Measurements from ENCODE around the gene CSPG4.
A peak's percentile ranks its signal among the peaks of the same experiment; 100 is the strongest.
"Not testable (repeated sequence)": the region's sequence is repeated elsewhere in the genome, so short reads cannot be mapped to it uniquely, and the experiment has no call there.

Gene CSPG4

DNA sequence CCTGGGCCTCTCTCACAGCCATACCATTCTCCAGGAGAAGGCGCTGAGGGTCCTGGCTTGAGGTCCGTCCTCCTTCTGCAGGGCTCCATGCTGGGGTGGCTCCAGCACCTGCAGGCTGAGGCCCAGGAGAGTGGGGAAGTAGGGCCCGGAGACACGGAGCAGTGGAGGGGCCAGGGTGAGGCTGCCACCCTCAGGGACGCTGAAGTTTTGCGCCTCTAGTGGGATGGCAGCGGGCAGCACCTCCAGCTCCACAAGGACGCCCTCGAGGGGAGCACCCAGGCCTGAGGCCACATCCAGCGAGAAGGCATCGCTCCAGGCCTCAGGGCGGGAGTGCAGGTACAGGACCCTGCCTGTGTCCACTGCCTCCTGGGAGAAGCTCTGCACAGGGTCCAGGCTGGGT lies 27.5 kb downstream of the CSPG4 start:
- Histone ChIP-seq H3K27me3 (ENCODE audit: insufficient read depth, insufficient read length) (no peaks in the 10 kb centered on the region), H3K4me3 (ENCODE audit: insufficient read length, low read depth) (no peak overlapping the region), H3K36me3 (ENCODE audit: insufficient read depth, insufficient read length, low read length) (peaks cover 56% of the 10 kb centered on the region), H3K9me3 (ENCODE audit: insufficient read depth, low read length) (no peaks in the 10 kb centered on the region), H3K4me1 (ENCODE audit: insufficient read depth, insufficient read length) (peaks cover 5% of the 10 kb centered on the region), H3K9ac (ENCODE audit: insufficient read length, low read depth) (no peak overlapping the region)
- no peak for DNase-seq (ENCODE audit: low read depth, low spot score)
- TF ChIP-seq ZNF274 (IDR thresholded peaks at IDR 0.05; ENCODE audit: low read depth, low read length) (no peak), YY1 (IDR thresholded peaks at IDR 0.05; ENCODE audit: insufficient read depth, insufficient read length) (no peak), SUZ12 (IDR thresholded peaks at IDR 0.05; ENCODE audit: extremely low read depth, insufficient read depth, insufficient read length) (no peak)

DNA sequence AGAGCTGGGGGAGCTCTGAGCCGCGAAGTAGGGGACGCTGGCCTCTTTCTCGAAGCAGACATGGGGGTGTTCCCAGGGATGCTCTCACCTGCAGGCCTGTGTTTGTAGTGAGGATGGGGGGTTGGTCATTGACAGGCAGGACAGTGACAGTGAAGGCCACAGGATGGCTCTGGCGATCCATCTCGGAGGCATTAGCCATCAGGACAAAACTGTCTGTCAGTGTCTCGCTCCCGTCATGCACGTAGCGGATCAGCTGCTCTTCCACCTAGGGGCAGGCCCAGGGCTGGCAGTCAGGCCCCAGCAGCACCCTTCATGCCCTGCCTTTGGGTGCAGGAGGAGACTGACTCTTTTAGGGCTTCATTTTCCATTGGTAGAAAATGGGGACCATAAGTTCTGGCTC lies 28.0 kb downstream of the CSPG4 start:
- no peak overlapping the region for H3K4me3 ChIP-seq (ENCODE audit: insufficient read length, low read depth)
- peaks cover 5% of the 10 kb centered on the region for H3K4me1 ChIP-seq (ENCODE audit: insufficient read depth, insufficient read length)
- H3K36me3 ChIP-seq (ENCODE audit: insufficient read depth, insufficient read length, low read length), result peaks cover 52% of the 10 kb centered on the region
- no peak overlapping the region for H3K9ac ChIP-seq (ENCODE audit: insufficient read length, low read depth)
- DNase-seq (ENCODE audit: low read depth, low spot score), result no peak
- no peaks in the 10 kb centered on the region for H3K9me3 ChIP-seq (ENCODE audit: insufficient read depth, low read length)
- TF ChIP-seq SUZ12 (IDR thresholded peaks at IDR 0.05; ENCODE audit: extremely low read depth, insufficient read depth, insufficient read length) (no peak), ZNF274 (IDR thresholded peaks at IDR 0.05; ENCODE audit: low read depth, low read length) (no peak), YY1 (IDR thresholded peaks at IDR 0.05; ENCODE audit: insufficient read depth, insufficient read length) (no peak)
- no peaks in the 10 kb centered on the region for H3K27me3 ChIP-seq (ENCODE audit: insufficient read depth, insufficient read length)

DNA sequence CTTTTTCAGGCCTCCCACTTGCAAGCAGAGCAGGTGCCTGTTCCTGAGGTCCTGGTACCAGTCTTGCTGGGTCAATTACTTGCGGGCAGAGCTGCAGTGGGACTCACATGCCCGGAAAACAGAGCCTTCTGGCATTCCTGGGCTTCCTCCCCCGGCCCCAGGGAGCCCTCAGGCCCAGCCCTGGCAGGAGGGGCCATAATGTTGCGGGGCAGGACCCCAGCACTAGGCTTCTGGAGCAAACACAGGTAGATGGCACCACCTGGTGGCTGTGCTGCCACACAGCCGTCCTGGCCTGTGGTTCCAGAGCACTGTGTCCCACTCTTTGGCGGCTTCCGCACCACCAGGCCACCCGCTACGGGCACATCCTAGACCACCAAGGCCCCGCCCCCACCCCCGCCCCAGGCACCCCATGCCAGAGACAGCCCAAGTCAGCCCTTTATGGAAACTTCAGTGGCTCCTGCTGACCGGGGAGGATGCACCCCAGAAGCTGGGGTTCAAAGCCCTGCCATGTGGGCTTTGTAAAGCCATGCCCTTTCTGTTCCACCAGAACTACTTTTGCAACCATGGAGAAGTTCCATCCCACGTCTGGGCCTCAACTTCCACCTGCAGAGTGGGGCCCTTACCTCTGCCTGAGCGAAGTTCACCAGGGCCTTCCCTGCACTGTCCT lies 28.9 kb downstream of the CSPG4 start:
- not testable (repeated sequence) for H3K4me3 ChIP-seq (ENCODE audit: insufficient read length, low read depth); H3K9me3 ChIP-seq (ENCODE audit: insufficient read depth, low read length); H3K27me3 ChIP-seq (ENCODE audit: insufficient read depth, insufficient read length); H3K4me1 ChIP-seq (ENCODE audit: insufficient read depth, insufficient read length)
- H3K9ac ChIP-seq (ENCODE audit: insufficient read length, low read depth), result peak overlapping the region; percentile 33
- H3K36me3 ChIP-seq (ENCODE audit: insufficient read depth, insufficient read length, low read length), result peaks cover 50% of the 10 kb centered on the region
- peak; percentile 68 for DNase-seq (ENCODE audit: low read depth, low spot score)

DNA sequence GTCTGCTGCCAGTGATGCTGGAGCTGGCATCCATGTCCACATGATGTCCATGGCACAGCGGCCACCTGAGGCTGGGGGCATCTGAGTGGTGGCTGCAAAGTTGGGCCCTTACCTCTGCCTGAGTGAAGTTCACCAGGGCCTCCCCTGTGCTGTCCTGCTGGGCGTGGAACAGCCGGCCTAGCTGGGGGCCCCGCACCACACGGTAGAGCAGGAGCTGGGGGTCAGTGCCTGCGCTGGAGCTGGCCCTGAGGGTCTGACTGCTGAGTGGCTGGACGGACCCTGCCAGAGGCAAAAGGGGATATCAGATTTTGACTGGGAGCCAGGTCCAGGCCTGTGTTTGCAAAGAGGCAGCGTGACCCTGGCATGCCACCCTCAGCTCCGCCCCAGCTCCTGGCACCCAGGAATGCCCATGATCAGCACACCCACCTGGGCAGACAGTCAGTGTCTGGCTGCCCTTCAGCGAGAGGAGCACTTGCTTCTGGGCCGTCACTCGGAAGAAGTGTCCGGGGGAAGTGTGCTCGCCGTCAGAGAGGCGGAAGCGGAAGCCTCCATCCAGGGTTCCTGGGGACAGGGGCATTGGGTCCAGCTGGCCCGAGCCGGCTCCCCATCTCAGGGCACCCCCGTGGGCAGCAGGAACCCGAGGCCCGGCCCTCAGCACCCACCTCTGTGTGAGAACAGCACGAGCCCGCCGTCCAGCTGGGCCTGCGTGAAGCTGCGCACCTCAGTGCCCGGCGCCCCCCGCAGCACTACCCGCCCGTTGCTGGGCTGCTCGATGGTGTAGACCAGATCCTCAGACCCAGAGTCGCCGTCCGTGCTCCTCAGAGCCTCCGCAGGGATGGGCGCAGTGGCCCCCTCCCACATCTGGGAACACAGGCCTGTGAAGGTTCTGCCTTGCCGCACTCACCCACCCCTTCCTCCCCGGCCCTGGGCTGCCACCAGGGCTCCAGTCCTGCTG lies 30.2 kb downstream of the CSPG4 start:
- no peaks in the 10 kb centered on the region for H3K27me3 ChIP-seq (ENCODE audit: insufficient read depth, insufficient read length)
- DNase-seq (ENCODE audit: low read depth, low spot score), result no peak
- H3K36me3 ChIP-seq (ENCODE audit: insufficient read depth, insufficient read length, low read length), result peaks cover 45% of the 10 kb centered on the region
- H3K4me1 ChIP-seq (ENCODE audit: insufficient read depth, insufficient read length), result peaks cover 5% of the 10 kb centered on the region
- TF ChIP-seq SUZ12 (IDR thresholded peaks at IDR 0.05; ENCODE audit: extremely low read depth, insufficient read depth, insufficient read length), result no peak
- no peak for TF ChIP-seq YY1 (IDR thresholded peaks at IDR 0.05; ENCODE audit: insufficient read depth, insufficient read length)
- TF ChIP-seq ZNF274 (IDR thresholded peaks at IDR 0.05; ENCODE audit: low read depth, low read length), result no peak
- H3K9me3 ChIP-seq (ENCODE audit: insufficient read depth, low read length), result no peaks in the 10 kb centered on the region
- H3K9ac ChIP-seq (ENCODE audit: insufficient read length, low read depth), result peak overlapping the region; percentile 1
- H3K4me3 ChIP-seq (ENCODE audit: insufficient read length, low read depth), result no peak overlapping the region

DNA sequence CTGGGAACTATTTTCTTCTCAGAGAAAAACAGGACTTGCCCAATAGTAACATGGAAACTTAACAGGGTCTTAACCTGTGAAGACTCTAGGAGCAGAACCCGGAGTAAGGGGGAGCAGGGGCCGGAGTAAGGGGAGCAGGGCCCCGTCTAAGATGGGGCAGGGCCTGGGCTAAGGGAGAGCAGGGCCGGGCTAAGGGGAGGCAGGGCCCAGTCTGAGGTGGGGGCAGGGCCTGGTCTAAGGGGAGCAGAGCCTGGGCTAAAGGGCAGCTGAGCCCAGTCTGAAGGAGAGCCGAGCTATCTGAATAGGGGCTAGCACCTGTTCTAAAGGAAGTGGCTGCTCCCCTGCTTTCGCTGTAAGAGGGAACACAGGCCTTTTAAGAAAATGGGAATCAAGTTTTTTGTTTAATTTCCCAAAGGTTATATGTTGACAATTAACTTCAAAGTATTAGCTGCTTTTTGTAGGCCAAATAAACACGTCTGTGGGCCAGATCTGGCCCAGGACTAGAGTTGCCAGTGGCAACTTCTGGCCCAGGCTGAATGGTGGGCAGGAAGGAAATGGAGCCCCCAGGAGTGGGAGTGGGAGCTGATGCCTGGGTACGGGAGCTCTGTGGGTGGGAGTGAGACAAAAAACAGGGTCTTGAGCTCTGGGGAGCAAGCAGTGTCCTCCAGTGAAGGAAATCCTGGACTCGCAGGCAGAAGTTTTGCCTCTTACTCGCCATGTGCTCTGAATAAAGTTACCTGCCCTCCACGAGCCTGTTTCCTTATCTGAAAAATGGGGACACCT lies 32.5 kb downstream of the CSPG4 start:
- peaks cover 60% of the 10 kb centered on the region for H3K36me3 ChIP-seq (ENCODE audit: insufficient read depth, insufficient read length, low read length)
- H3K27me3 ChIP-seq (ENCODE audit: insufficient read depth, insufficient read length), result no peaks in the 10 kb centered on the region
- H3K9me3 ChIP-seq (ENCODE audit: insufficient read depth, low read length), result no peaks in the 10 kb centered on the region
- peak overlapping the region; percentile 36 for H3K9ac ChIP-seq (ENCODE audit: insufficient read length, low read depth)
- TF ChIP-seq SUZ12 (IDR thresholded peaks at IDR 0.05; ENCODE audit: extremely low read depth, insufficient read depth, insufficient read length), result no peak
- TF ChIP-seq YY1 (IDR thresholded peaks at IDR 0.05; ENCODE audit: insufficient read depth, insufficient read length), result no peak
- TF ChIP-seq ZNF274 (IDR thresholded peaks at IDR 0.05; ENCODE audit: low read depth, low read length), result no peak
- no peak for DNase-seq (ENCODE audit: low read depth, low spot score)
- peaks cover 10% of the 10 kb centered on the region for H3K4me1 ChIP-seq (ENCODE audit: insufficient read depth, insufficient read length)
- no peak overlapping the region for H3K4me3 ChIP-seq (ENCODE audit: insufficient read length, low read depth)

DNA sequence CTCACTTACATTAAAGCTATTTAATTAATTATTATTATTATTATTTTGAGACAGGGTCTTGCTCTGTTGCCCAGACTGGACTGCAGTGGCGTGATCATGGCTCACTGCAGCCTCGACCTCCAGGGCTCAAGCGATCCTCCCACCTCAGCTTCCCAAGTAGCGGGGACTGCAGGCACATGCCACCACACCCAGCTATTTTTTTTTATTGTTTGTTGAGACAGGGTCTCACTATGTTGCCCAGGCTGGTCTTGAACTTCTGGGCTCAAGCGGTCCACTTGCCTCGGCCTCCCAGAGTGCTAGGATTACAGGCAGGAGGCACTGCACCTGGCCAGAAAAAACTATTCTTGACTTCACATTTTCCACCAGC lies 34.3 kb downstream of the CSPG4 start:
- not testable (repeated sequence) for H3K4me3 ChIP-seq (ENCODE audit: insufficient read length, low read depth); H3K27me3 ChIP-seq (ENCODE audit: insufficient read depth, insufficient read length); DNase-seq (ENCODE audit: low read depth, low spot score); H3K9ac ChIP-seq (ENCODE audit: insufficient read length, low read depth); H3K9me3 ChIP-seq (ENCODE audit: insufficient read depth, low read length)
- peaks cover 22% of the 10 kb centered on the region for H3K4me1 ChIP-seq (ENCODE audit: insufficient read depth, insufficient read length)
- H3K36me3 ChIP-seq (ENCODE audit: insufficient read depth, insufficient read length, low read length), result peaks cover 49% of the 10 kb centered on the region

Data from NT2/D1 (cell line).